HG03558 (cell line): ENCODE results near the gene CCNY.
"Not testable (repeated sequence)": the region's sequence is repeated elsewhere in the genome, so short reads cannot be mapped to it uniquely, and the experiment has no call there.

ENCODE experiments used
- ATAC-seq: cut with Tn5 transposase; IDR thresholded peaks from one replicate; pipeline ENCODE4 v1.9.1; 2021; ENCODE audit warnings: moderate number of reproducible peaks; ENCODE audit not compliant: unreplicated experiment; ENCODE audit errors: extremely low read depth

The CCNY gene

DNA sequence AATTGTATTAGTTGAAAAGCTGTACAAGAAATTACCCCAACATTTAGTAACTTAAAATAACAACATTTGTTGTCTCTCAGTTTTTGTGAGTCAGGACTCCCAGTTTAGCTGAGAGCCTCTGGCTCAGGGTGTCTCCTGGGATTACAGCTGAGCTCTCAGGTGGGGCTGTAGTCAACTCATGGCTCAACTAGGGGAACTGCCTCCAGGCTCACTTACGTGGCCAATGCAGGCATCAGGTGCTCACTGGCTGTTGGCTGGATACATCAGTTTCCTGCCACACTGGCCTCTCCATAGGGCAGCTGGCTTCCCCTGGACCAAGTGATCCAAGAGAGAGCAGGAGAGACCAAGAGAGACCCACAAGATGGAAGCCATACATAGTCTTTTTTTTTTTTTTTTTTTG is 17.5 kb downstream of the CCNY start:
- ATAC-seq: no peak

DNA sequence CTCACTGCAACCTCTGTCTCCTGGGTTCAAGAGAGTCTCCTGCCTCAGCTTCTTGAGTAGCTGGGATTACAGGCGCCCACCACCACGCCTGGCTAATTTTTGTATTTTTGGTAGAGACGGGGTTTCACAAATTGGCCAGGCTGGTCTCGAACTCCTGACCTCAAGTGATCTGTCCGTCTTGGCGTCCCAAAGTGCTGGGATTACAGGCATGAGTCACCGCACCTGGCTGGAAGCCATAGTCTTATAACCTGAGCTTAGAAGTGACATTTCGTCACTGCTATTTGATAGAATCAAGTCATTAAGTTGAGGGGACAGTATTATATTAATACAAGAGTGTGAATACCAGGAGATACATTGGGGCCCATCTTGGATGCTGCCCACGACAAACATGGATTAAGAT is 17.9 kb downstream of the CCNY start:
- ATAC-seq: not testable (repeated sequence)

DNA sequence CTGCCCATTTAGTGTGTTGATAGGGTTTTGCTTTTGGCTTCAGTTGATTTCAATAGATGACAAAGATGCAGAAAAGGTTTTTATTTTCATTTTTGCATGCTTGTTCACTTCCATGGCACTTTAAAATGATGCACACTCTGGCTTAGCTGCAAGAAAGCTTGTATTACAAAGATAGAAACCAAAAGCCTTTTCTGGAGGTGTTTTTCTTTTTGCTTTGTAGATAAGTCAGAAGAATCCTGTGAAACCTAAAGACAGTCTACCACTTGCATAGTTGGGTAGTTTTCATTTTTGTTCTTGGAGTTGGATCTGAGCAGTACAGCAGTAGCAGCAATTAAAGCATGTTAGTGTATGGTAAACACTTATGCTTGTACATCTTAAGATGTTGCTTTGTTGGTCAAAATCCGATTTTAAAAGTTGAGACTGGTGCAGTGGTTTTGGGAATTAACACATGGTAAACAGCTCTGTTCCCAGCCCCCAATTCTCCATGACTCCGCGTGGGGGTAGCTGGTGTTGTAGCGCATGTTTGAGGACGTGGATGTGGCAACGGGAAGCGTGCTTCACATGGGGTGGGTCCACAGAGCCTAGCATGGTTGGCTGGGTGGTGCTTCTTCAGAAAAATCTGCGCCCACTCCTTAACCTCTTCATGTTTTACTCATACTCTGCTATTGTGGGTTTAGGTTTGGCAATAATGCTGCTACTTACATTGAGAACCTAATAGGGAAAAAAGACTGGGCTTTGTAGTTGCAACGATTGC is 19.8 kb downstream of the CCNY start:
- no peak for ATAC-seq

DNA sequence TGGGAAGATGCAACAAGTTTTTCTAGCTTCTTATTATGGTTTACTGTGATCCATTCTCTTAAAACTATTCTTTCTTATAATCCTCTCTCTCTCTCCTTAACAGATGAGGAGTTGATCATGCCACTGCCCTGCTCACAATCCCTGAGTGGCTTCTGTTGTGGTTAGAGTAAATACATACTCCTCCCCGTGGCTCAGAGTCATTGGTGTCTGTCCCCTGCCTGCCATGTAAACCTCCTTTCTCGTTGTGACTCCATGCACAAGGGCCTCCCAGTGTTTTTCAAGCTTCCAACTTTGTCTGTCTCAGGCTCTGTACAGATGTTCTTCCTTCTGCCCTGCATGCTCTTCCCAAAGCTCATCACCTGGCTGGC is 20.4 kb downstream of the CCNY start:
- ATAC-seq: no peak

DNA sequence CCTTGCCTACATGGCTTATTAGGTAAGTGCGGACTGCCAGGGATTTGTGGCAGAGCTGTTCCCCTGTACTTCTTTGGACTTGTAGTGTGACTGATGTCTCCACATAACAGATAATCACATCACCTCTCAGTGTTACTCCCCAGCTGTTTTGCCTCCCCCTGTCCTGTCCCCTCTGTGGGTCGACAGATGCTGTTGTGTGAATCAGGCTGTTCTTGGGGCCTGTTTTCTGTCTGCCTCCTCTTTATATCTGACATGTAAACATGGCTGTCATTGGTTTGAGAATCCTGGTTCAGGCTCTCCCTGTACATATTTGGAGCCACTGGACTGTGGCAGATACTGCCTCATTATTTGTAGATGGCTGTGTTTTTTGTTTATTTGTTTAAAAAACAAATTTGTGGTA is 22.7 kb downstream of the CCNY start:
- ATAC-seq: no peak

DNA sequence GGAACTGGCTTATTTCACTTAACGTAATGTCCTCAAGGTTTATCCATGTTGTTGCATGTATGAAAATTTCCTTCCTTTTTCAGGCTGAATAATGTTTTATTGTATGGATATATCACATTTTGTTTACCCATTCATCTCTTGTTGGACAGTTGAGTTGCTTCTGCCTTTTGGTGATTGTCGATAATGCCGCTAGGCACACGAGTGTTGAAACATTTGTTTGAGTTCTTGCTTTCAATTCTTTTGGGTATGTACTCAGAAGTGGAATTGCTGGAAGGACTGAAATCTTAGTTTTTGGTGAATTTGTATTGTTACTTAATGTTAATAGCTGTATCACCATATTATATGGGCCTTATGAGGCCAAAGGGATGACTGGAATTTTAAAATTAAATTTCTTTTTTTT is 23.6 kb downstream of the CCNY start:
- ATAC-seq: no peak

DNA sequence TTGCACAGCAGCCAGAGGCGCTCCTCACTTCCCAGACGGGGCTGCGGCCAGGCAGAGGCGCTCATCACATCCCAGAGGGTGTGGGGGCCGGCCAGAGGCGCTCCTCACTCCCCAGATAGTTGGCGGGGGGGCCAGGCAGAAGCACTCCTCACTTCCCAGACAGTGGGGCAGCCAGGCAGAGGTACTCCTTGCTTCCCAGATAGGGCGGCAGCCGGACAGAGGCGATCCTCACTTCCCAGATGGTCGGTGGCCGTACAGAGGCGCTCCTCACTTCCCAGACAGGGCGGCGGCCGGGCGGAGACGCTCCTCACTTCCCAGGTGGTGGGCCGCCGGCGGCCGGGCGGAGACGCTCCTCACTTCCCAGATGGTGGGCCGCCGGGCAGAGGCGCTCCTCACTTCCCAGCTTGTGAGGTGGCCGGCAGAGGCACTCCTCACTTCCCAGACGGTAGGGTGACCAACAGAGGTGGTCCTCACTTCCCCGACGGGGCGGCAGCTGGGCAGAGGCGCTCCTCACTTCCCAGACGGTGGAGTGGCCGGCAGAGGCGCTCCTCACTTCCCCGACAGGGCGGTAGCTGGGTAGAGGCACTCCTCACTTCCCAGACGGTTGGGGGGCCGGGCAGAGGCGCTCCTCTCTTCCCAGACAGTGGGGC is 26.5 kb downstream of the CCNY start:
- ATAC-seq: no peak

DNA sequence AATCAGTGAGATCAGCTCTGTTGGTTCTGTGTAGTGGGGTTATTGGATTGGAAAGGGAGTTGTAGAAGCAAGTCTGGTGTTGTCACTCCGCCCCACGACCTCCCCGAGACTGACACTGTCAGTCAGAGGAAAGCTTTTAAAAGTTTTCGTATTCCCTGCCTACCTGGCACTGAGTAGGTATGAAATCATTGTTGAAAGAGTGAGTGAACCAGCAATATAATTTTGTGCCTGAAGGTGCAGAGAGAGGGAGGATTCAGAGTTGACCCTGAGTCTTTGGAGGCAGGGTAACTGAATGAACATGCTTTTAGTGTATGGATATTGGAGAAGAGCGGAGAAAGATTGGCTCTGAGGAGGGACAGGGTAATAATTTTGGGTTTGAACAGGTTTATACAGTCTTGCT is 27.3 kb downstream of the CCNY start:
- ATAC-seq: no peak

DNA sequence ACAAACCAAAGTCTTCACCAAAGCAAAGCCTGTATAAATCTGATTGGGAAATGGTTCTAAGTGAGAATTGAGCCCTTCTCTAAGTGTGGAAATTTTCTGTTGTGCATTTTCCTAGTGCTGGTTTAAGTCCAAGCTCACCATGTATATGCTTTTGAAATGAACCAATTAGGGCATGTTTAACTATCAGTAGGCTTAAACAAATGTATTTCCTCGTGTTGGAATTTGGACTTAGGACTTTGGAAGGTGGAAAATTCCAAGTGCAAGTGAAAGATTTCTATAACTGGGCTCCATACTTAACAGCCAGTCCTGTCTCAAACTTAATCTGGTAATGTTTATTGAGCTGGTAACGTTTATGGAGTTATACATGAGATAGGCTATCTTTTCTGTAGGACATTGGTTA is 28.5 kb downstream of the CCNY start:
- no peak for ATAC-seq

DNA sequence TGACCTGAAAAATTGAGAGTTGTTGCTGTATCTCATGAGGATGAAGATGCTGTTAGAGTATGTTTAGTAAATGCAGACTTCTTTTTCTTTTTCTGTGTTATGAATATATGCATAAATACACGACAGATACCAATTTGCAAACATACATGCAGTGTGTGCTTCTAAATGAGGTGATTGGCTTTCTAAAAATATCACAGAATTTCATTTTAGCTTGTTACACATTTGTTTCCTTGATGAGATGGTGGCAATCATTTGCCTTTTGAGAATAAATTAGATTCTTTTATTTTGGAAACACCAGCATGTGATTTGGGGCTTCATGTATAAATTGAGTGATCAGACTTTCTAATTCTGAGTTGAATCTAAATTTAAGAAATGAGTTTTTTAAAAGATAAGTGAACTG is 29.7 kb downstream of the CCNY start:
- ATAC-seq: no peak

DNA sequence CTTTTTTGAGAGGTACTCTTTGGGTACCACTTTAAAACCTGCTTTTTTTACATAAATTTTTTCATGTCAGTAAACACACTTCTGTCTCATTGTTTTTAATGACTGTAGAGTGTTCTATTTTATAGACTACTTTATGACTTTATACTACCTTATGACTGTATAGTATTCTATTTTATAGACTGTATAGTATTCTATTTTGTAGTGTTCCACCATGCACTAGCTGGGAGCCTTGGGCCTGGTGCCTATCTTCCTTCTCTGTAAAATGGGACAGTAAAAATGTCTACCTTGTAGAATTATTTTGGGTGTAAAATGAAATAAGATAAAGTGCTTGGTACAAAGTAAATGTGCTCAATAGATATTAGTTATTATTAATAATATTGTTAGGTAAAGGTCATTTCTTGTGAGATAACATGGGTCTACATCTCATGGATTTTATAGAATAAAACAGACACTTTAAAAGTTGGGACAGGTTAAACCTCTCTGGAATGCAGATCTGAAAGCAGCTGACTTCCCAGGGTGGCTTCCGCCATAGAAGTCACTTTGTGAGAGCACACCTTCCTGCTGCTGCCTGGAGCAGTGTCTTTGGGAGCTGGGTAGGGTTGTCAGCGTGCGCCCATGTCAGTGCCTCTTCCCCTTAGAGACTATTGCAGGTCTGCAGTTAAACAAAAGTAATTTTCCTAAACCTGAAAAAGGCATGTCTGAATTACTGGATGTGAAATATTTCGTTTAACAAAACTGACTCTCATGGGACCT is 31.0 kb downstream of the CCNY start:
- ATAC-seq: no peak

DNA sequence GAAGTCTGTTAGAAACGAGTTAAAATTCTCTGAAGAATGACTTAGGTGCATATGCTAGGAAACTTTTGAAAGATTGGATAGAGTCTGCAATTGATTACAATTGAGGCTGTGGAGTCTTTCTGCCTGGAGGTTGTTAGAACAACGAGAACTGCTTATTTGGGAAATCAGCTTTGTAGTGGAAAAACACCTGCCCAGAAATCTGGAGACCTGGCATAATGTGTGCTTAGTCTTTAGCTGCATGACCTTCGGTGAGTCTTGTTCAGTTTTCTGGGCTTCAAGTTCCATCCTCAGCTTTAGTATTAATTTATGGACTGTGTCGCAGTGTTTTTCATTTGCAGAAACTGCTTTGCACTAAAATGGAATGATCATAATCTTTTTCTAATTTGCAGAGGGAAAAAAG is 31.7 kb downstream of the CCNY start:
- ATAC-seq: no peak

DNA sequence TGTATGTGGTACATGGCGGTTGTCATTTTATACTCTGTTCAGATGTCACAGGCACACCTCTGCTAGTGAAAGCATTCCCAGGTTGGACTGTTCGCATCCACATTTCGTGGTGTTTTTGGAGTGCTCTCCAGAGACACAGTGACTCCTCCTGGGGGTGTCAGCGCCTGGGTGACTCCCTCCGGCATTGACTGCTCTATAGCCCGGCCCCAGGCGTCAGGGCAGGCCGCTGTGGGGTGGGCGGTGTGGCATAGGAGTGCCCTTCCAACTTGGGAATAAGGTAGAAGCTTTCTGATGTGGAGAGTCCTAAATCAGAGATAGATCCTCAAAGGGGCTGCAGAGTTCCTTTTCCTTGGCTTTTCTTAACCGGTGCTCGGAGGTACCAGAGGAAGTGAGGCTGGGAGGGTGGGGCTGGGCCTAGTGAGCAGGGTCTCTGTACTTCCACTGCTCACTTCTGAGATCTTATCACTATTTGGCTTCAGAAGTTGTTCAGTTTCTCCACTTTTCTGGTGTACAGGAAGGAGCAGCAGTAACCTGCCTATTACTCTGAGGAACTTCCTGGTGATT is 32.3 kb downstream of the CCNY start:
- ATAC-seq: no peak

DNA sequence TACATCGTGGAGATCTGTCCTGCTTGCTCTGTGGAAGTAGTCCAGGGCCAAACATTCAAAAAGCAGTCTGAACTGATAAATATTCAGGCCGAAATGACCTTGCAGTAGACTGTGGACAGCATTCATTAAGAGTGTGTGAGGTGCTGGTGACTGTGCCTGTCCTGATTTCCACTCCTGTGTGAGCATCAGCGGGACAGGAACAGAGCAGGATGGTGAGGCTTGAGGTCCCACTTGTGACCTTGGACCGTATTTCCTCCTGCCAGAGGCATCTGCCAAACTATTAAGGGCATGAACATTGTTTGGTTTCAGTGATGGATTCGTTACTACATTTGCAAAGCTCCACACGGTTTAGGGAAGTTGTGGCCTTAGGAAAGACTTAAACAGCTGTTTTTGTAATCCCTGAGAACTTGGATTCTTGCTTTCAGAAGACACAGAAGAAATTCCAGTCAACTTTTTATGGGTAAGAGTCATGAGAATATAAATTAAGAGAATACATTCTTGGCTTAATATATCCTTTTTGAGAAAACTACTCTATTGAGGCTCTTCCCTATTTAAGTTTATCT is 32.8 kb downstream of the CCNY start:
- no peak for ATAC-seq

DNA sequence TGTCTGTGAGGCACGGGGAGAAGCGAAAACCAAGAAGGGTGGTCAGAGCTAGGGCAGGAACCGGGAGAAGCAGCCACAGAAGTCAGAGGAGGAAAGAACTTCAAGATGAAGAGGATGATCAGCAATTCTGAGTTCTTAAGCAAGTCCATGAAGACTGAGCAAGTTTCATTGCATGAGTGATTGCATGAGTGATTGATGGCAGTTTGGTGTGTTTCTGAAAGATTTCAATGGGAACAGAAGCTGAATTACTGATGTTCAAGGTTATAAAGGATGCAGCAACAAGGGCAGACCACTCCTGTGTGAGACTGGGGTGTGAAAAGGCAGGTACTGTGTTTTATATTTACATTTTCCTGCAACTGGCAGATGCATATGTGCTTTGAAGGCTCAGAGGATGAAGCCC is 35.4 kb downstream of the CCNY start:
- ATAC-seq: no peak

DNA sequence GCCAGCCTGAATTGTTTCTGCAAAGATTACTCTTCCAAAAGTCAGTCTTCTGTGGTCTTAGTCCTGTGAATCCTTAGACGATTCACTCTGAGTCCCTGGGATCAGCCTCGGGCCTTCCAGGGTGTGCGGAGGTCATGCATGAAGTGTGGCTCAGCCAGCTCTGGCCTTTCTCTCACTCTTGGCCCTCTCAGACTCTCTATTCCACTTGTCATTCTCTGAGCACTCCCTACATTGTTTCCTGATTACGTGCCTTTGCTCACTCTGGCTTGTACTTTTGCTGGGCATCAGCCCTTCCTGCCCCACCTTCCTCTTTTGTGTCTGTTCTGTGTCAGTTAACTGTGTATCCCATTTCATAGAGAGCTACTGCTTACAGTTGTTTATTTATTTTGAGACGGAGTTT is 36.0 kb downstream of the CCNY start:
- no peak for ATAC-seq

DNA sequence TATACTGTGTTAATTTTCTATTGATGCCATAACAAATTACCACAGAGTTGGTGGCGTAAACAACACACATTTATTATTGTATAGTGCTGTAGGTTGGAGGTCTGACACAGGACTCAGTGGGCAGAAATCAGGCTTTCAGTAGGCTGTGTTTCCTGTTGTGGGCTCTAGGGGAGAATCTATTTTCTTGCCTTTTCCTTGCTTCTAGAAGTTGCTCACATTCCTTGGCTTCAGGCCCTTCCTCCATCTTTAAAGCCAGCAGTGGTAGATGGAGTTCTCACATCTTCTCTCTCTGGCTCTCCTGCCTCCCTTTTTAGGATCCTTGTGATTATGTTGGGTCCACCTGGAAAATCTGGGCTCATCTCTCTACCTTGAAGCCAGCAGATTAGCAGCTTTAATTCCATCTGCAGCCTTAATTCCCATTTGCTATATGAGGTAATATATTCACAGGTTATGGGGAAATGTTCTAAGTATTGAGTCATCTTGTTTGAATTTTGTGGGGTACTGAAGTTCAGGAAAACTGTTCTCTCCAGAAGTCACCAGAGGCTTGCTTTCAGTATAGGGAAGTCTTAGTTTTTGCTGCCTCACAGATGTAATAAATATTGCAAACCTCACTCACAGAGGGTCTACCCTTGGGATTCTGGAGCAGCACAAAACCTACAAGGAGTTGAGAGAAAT is 38.9 kb downstream of the CCNY start:
- ATAC-seq: no peak

DNA sequence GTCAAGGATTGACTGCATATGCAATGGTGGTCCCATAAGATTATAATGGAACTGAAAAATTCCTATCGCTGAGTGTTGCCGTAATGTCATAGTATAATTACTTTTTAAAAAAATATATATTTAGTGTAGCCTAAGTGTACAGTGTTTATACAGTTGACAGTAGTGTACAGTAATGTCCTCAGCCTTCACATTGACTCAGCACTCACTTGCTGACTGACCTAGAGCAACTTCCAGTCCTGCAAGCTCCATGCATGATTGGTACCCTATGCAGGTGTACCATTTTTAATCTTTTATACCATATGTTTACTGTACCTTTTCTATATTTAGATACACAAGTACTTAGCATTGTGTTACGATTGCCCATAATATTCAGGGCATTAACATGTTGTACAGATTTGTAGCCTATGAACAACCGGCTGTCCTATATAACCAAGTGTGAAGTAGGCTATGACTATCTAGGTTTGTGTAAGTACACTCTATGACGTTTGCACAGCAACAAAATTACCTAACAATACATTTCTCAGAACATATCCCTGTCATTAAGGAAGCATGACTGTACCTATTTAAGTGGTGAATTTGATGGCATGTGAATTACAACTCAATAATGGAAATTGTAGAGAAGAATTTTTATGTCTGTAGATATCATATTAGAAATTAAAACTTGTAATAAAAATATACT is 40.9 kb downstream of the CCNY start:
- no peak for ATAC-seq

DNA sequence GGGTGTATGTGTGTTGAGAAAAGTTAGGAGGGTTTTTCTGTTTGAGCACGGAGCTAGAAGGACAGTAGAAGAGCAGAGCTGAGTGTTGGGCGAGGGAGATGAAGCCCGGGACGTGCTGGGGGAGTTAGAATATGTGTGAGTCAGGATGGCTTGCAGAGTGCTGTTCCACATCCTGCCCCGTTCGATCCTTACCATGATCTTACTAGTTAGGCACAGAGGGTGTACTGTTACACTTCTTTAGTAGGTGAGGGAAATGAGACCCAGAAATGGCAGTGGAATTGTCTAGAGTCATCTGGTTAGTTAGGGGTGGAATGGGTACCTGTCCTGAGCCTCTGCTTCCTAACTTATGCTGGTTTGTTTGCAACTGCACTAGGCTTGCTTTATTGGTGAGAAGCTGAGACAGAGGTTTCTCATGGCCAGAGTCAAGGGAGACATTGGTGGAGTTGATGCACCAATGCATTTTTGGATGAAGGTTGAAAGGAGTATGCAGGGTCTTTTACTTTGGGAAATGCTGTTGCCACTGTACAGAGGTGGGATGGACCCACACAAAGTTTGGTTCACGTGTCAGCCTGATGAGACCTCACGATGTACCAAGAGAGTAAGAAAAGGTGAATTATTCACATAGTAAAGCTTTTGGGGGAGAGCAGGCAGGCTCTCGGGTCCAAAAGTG is 42.4 kb downstream of the CCNY start:
- ATAC-seq: no peak
